GM12878 (cell line): ENCODE results near the gene PCK1. TPM values are rescaled to one million over a fixed set of nuclear protein-coding genes. Genes with fewer than 3 reads are reported as not detected.

Experiments
- ATAC-seq: fragments of 200-7000 bp; cut with Tn5 transposase; 3 replicates; pipeline ENCODE4 v1.9.1; 2020; ENCODE audit warnings: mild to moderate bottlenecking, moderate library complexity
- BruUV-seq: library from RNA; stranded (reverse); fragments of 400-500 nt; replicated peaks from 2 replicates; lab custom pipeline; 2021; lab: Mats Ljungman, UMichigan
- CTCF ChIA-PET: fragments of 300-600 bp; sonication (Branson Sonifier 250); formaldehyde crosslinking; extraction: SDS; loops from one replicate; lab custom pipeline; 2021; ENCODE audit warnings: inconsistent platforms; lab: Yijun Ruan, JAX
- POLR2A ChIA-PET: fragments of 350-600 bp; formaldehyde crosslinking; extraction: SDS; loops from one replicate; lab custom pipeline; 2021; ENCODE audit warnings: inconsistent platforms; lab: Charles Lee
- RAD21 ChIA-PET: fragments of 300-600 bp; sonication (Branson Sonifier 250); formaldehyde crosslinking; loops from one replicate; lab custom pipeline; 2023; ENCODE audit warnings: antibody characterized with exemption; ENCODE audit not compliant: unreplicated experiment; lab: Charles Lee
- SMC1A ChIA-PET: fragments of 300-600 bp; sonication (Branson Sonifier 250); formaldehyde crosslinking; loops from one replicate; lab custom pipeline; 2023; ENCODE audit not compliant: unreplicated experiment, uncharacterized antibody; lab: Charles Lee
- DNase-seq: peaks from one replicate; pipeline ENCODE4 v3.0.0-alpha.2; 2011; ENCODE audit warnings: low read depth, low spot score
- FAIRE-seq: peaks from 3 replicates; lab custom pipeline; 2011; peaks lifted over from hg19 to GRCh38; lab: Jason Lieb, UNC
- H2AFZ ChIP-seq: 2 replicates; pipeline ENCODE4 v1.6.0; 2011; ENCODE audit warnings: low read depth, low read length, control low read depth; ENCODE audit not compliant: control insufficient read depth
- H3K27ac ChIP-seq: 2 replicates; pipeline ENCODE4 v1.5.1; 2011; ENCODE audit warnings: control low read depth; ENCODE audit not compliant: control insufficient read depth, insufficient read depth
- H3K27me3 ChIP-seq, 2 experiments: replicated peaks in 1 of 2; 2 replicates each; pipeline versions ENCODE4 v1.6.0 to v1.6.1; 2011; ENCODE audit warnings: low read length in 1 of 2; ENCODE audit not compliant: control insufficient read depth in 2 of 2, insufficient read depth in 2 of 2
- H3K36me3 ChIP-seq, 2 experiments: 2 replicates each; pipeline ENCODE4 v1.5.1; 2011; ENCODE audit warnings: low read length in 1 of 2; ENCODE audit not compliant: control insufficient read depth in 2 of 2, insufficient read depth in 2 of 2
- H3K4me1 ChIP-seq: 2 replicates; pipeline ENCODE4 v1.6.1; 2011; ENCODE audit warnings: mild to moderate bottlenecking, low read length, moderate library complexity, mixed read lengths; ENCODE audit not compliant: control insufficient read depth, insufficient read depth
- H3K4me2 ChIP-seq: 2 replicates; pipeline ENCODE4 v1.6.0; 2011; ENCODE audit warnings: control low read depth; ENCODE audit not compliant: control insufficient read depth, insufficient read depth
- H3K4me3 ChIP-seq: fragments of 200-600 bp; sonication (generic); 2 replicates; pipeline ENCODE4 v1.5.1; 2016
- H3K79me2 ChIP-seq: 2 replicates; pipeline ENCODE4 v1.6.0; 2011; ENCODE audit warnings: low read length; ENCODE audit not compliant: control insufficient read depth, insufficient read depth
- H3K9ac ChIP-seq: 2 replicates; pipeline ENCODE4 v1.8.0; 2011; ENCODE audit warnings: low read length, control low read depth, mixed read lengths; ENCODE audit not compliant: control insufficient read depth, insufficient read depth
- H3K9me3 ChIP-seq: replicated peaks from 3 replicates; pipeline ENCODE4 v1.5.1; 2011; ENCODE audit warnings: mild to moderate bottlenecking, low read length; ENCODE audit not compliant: control insufficient read depth, insufficient read depth
- H4K20me1 ChIP-seq: 2 replicates; pipeline ENCODE4 v1.6.0; 2011; ENCODE audit not compliant: control insufficient read depth, insufficient read depth
- BMI1 ChIP-seq: fragments of 450-650 bp; IDR thresholded peaks from 2 replicates; pipeline ENCODE4 v1.6.1; 2016; ENCODE audit warnings: mild to moderate bottlenecking, moderate library complexity, borderline replicate concordance
- CBFB ChIP-seq: IDR thresholded peaks from 2 replicates; pipeline ENCODE4 v1.6.1; 2016; ENCODE audit warnings: antibody characterized with exemption, low read depth
- DPF2 ChIP-seq: fragments of 450-650 bp; IDR thresholded peaks from 2 replicates; pipeline ENCODE4 v1.6.1; 2017; ENCODE audit warnings: mild to moderate bottlenecking
- ESRRA ChIP-seq: IDR thresholded peaks from 2 replicates; pipeline ENCODE4 v1.6.1; 2012; ENCODE audit warnings: mild to moderate bottlenecking, low read length, improper control_type of control experiment
- MEF2A ChIP-seq: IDR thresholded peaks from 2 replicates; pipeline ENCODE4 v1.6.1; 2011; ENCODE audit warnings: low read depth, mild to moderate bottlenecking, low read length, moderate library complexity; ENCODE audit not compliant: insufficient read depth
- POU2F2 ChIP-seq: IDR thresholded peaks from 3 replicates; pipeline ENCODE4 v1.6.1; 2011; ENCODE audit warnings: low read depth, mild to moderate bottlenecking, low read length, borderline replicate concordance
- TBL1XR1 ChIP-seq: IDR thresholded peaks from 2 replicates; pipeline ENCODE4 v1.6.1; 2012; ENCODE audit warnings: low read depth, low read length, improper control_type of control experiment
- WGBS: methylation state at CpG from one replicate; pipeline ENCODE4 v1.1.6; 2016; ENCODE audit warnings: low lambda C conversion rate; ENCODE audit not compliant: insufficient replicate concordance, insufficient coverage; ENCODE audit errors: missing lambda C conversion rate; 5-methylcytosine and 5-hydroxymethylcytosine counted together
- in situ Hi-C: fragments of 300-500 bp; cut with MboI; formaldehyde crosslinking; loops from 9 replicates; pipeline ENCODE4 v1.14.3; 2018; ENCODE audit warnings: mixed read lengths
- intact Hi-C: fragments of 100-400 bp; cut with micrococcal nuclease; formaldehyde crosslinking; loops from one replicate; pipeline ENCODE4 v1.14.2; 2022; ENCODE audit not compliant: unreplicated experiment
- polyA plus RNA-seq, 11 experiments: library from polyadenylated mRNA; depleted of rRNA in 4 of 11; unstranded in 6 of 11; stranded (reverse) in 5 of 11; fragments of >200 nt; fragmentation: Nextera tagmentation in 4 of 11; fragmentation: Illumina TruSeq in 1 of 11; extraction: Ambion mirVana in 4 of 11; extraction: Trizol in 1 of 11; gene quantifications; 1 replicate in 1 of 11; 2 replicates in 10 of 11; pipeline versions ENCODE4 v1.2.1 to v1.2.3, GENCODE V29; 2011 to 2016; ENCODE audit warnings: inconsistent platforms in 2 of 11, missing spikeins in 2 of 11, low read depth in 1 of 11
- total RNA-seq, 4 experiments: library from RNA; depleted of rRNA in 3 of 4; stranded (reverse); fragments of >200 nt in 3 of 4; fragmentation: Illumina TruSeq in 1 of 4; extraction: Trizol in 1 of 4; gene quantifications; 2 replicates each; pipeline versions ENCODE4 v1.2.1 to v1.2.3, GENCODE V29; 2013 to 2021
- TF ChIP-seq, protein P1 (sequence below): fragments of 450-650 bp; IDR thresholded peaks from 2 replicates; pipeline ENCODE4 v1.6.1; 2018; ENCODE audit warnings: mild to moderate bottlenecking, low read depth, moderate library complexity; ENCODE audit not compliant: partially characterized antibody
- TF ChIP-seq, protein P2 (sequence below): IDR thresholded peaks from 2 replicates; pipeline ENCODE4 v1.6.1; 2011; ENCODE audit warnings: low read depth, mild to moderate bottlenecking, low read length, moderate library complexity, borderline replicate concordance; ENCODE audit errors: extremely low read depth

Gene PCK1
- total and polyA plus RNA-seq, 10 of the 15 experiments (the other 5 are each of a cell fraction or from before 2014, with no cell fraction given), result 0.02 to 0.33 (median 0.09) TPM; not detected in 5

DNA sequence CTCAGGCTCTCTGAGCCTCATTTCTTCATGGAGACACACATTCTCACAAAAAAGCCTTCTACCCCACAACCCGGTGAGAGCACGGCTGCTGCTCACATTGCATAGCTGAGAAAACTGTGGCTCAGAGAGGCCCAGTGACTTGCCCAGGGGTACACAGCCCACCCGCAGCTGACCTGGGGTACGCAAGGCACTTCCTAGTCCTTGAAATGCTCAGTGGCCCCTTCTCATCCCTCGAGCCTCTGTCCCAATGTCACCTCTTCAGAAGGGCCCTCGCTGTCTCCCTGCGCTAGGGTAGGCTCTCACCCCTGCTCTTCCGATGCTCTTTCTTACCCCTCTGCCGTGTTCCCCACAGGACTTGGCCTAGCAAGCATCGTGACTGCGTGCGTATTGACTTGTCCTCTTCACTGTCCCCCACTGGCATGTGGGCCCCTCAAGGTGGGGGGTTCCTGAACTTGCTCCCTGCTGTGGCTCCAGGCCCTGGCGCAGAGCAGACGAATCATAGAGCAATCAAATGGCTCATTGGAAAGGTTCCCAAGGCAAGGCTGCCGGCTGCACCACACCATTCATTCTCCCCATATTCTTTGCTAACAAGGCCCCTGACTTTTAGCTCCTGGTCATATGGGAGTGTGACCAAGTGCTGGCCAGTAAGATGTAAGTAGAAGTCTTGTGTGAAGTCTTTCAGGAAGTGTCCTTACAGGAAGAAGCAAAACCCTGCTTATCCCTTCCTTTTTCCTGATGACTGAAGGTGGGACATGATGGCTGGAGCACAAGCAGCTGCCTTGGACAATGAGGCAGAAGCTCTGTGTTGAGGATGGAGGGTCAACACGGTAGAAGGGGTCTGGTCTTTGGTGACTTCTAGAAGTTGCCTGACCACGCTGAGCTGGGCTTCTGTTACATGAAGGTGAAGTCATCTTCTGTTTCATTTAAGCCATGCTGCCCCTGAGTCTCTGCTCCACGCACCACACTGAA, 22.7 kb downstream of the PCK1 start:
- Histone ChIP-seq H3K9ac (no peak overlapping the region), H3K9me3 (peaks cover 2% of the 10 kb centered on the region; the same call in 1 of the 3 replicates), H2AFZ (no peak overlapping the region), H3K79me2 (no peaks in the 10 kb centered on the region), H3K36me3 (no peaks in the 10 kb centered on the region), H3K4me1 (no peaks in the 10 kb centered on the region), H4K20me1 (no peaks in the 10 kb centered on the region), H3K4me3 (no peak overlapping the region), H3K27ac (no peak overlapping the region), H3K4me2 (no peak overlapping the region), H3K27me3 (no peaks in the 10 kb centered on the region; a peak in 2 of 4 replicates)
- ChIA-PET CTCF (interaction anchor here (1.2 kb wide), 1 partner anchor 202 kb away, joined by 3 read pairs; no protein-coding TSS in a partner anchor), RAD21 (interaction anchor here (1.0 kb wide), 1 partner anchor 13 kb away, joined by 3 read pairs; no protein-coding TSS in a partner anchor), POLR2A (no interaction called here), SMC1A (no interaction called here)
- intact Hi-C loops, result no loop called here
- no peak for TF ChIP-seq TBL1XR1
- no peak for TF ChIP-seq CBFB
- no peak for TF ChIP-seq DPF2
- TF ChIP-seq, protein P1, sequence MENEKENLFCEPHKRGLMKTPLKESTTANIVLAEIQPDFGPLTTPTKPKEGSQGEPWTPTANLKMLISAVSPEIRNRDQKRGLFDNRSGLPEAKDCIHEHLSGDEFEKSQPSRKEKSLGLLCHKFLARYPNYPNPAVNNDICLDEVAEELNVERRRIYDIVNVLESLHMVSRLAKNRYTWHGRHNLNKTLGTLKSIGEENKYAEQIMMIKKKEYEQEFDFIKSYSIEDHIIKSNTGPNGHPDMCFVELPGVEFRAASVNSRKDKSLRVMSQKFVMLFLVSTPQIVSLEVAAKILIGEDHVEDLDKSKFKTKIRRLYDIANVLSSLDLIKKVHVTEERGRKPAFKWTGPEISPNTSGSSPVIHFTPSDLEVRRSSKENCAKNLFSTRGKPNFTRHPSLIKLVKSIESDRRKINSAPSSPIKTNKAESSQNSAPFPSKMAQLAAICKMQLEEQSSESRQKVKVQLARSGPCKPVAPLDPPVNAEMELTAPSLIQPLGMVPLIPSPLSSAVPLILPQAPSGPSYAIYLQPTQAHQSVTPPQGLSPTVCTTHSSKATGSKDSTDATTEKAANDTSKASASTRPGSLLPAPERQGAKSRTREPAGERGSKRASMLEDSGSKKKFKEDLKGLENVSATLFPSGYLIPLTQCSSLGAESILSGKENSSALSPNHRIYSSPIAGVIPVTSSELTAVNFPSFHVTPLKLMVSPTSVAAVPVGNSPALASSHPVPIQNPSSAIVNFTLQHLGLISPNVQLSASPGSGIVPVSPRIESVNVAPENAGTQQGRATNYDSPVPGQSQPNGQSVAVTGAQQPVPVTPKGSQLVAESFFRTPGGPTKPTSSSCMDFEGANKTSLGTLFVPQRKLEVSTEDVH, result no peak
- TF ChIP-seq ESRRA, result no peak
- TF ChIP-seq POU2F2, result no peak
- TF ChIP-seq MEF2A, result no peak
- no peak for TF ChIP-seq BMI1
- TF ChIP-seq, protein P2, sequence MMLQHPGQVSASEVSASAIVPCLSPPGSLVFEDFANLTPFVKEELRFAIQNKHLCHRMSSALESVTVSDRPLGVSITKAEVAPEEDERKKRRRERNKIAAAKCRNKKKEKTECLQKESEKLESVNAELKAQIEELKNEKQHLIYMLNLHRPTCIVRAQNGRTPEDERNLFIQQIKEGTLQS, result no peak
- no peak for ATAC-seq
- FAIRE-seq, result no peak
- DNase-seq, result no peak
- no TSS peak for BruUV-seq
- in situ Hi-C loops, result no loop called here
- 41% methylated on average over 18 of the region's 18 CpGs for WGBS
